ENCODE data around the gene ARMC7.
"Not testable (repeated sequence)": the region's sequence is repeated elsewhere in the genome, so short reads cannot be mapped to it uniquely, and the experiment has no call there.

The ARMC7 gene

GRCh38 chr17:75065562-75066151 is 44.1 kb upstream of the ARMC7 start:
- H3K36me3 ChIP-seq (ENCODE audit: control insufficient read depth, insufficient read depth, low read length): peaks cover 43% of the 10 kb centered on the region
- no peaks in the 10 kb centered on the region for H3K4me1 ChIP-seq (ENCODE audit: control insufficient read depth, insufficient read depth, low read length, poor library complexity, severe bottlenecking)
- DNase-seq: no peak
- H3K27me3 ChIP-seq (replicated peaks; ENCODE audit: control insufficient read depth, insufficient read depth, low read length, poor library complexity, severe bottlenecking): no peaks in the 10 kb centered on the region
- no peaks in the 10 kb centered on the region for H3K9me3 ChIP-seq (ENCODE audit: control insufficient read depth, low read length)
- H3K27ac ChIP-seq (ENCODE audit: insufficient read depth, low read length, poor library complexity, severe bottlenecking): no peak overlapping the region
- H3K4me3 ChIP-seq (ENCODE audit: insufficient read depth, low read depth, low read length, poor library complexity, severe bottlenecking): no peak overlapping the region

- DNase-seq: no peak
- H3K27ac ChIP-seq (ENCODE audit: insufficient read depth, low read length, poor library complexity, severe bottlenecking): peak overlapping the region; percentile 5
These were observed 41.9 kb upstream of the ARMC7 start for GRCh38 chr17:75067856-75068255.

GRCh38 chr17:75068750-75069149 is 41.0 kb upstream of the ARMC7 start:
- H3K27me3 ChIP-seq (replicated peaks; ENCODE audit: control insufficient read depth, insufficient read depth, low read length, poor library complexity, severe bottlenecking): no peaks in the 10 kb centered on the region
- no peak overlapping the region for H3K4me3 ChIP-seq (ENCODE audit: insufficient read depth, low read depth, low read length, poor library complexity, severe bottlenecking)
- H3K27ac ChIP-seq (ENCODE audit: insufficient read depth, low read length, poor library complexity, severe bottlenecking): no peak overlapping the region
- H3K4me1 ChIP-seq (ENCODE audit: control insufficient read depth, insufficient read depth, low read length, poor library complexity, severe bottlenecking): no peaks in the 10 kb centered on the region
- H3K36me3 ChIP-seq (ENCODE audit: control insufficient read depth, insufficient read depth, low read length): peaks cover 15% of the 10 kb centered on the region
- no peaks in the 10 kb centered on the region for H3K9me3 ChIP-seq (ENCODE audit: control insufficient read depth, low read length)
- DNase-seq: no peak

More at GRCh38 chr17:75067856-75068255, 41.9 kb upstream of the ARMC7 start:
- no peaks in the 10 kb centered on the region for H3K27me3 ChIP-seq (replicated peaks; ENCODE audit: control insufficient read depth, insufficient read depth, low read length, poor library complexity, severe bottlenecking)
- no peaks in the 10 kb centered on the region for H3K4me1 ChIP-seq (ENCODE audit: control insufficient read depth, insufficient read depth, low read length, poor library complexity, severe bottlenecking)
- H3K4me3 ChIP-seq (ENCODE audit: insufficient read depth, low read depth, low read length, poor library complexity, severe bottlenecking): no peak overlapping the region
- H3K36me3 ChIP-seq (ENCODE audit: control insufficient read depth, insufficient read depth, low read length): peaks cover 24% of the 10 kb centered on the region
- no peaks in the 10 kb centered on the region for H3K9me3 ChIP-seq (ENCODE audit: control insufficient read depth, low read length)

- Histone ChIP-seq H3K27ac (ENCODE audit: insufficient read depth, low read length, poor library complexity, severe bottlenecking) (no peak overlapping the region), H3K9me3 (ENCODE audit: control insufficient read depth, low read length) (no peaks in the 10 kb centered on the region), H3K27me3 (replicated peaks; ENCODE audit: control insufficient read depth, insufficient read depth, low read length, poor library complexity, severe bottlenecking) (no peaks in the 10 kb centered on the region), H3K4me1 (ENCODE audit: control insufficient read depth, insufficient read depth, low read length, poor library complexity, severe bottlenecking) (no peaks in the 10 kb centered on the region), H3K36me3 (ENCODE audit: control insufficient read depth, insufficient read depth, low read length) (peaks cover 5% of the 10 kb centered on the region), H3K4me3 (ENCODE audit: insufficient read depth, low read depth, low read length, poor library complexity, severe bottlenecking) (no peak overlapping the region)
- DNase-seq: no peak
These were observed 40.0 kb upstream of the ARMC7 start for GRCh38 chr17:75069783-75070182.

DNA sequence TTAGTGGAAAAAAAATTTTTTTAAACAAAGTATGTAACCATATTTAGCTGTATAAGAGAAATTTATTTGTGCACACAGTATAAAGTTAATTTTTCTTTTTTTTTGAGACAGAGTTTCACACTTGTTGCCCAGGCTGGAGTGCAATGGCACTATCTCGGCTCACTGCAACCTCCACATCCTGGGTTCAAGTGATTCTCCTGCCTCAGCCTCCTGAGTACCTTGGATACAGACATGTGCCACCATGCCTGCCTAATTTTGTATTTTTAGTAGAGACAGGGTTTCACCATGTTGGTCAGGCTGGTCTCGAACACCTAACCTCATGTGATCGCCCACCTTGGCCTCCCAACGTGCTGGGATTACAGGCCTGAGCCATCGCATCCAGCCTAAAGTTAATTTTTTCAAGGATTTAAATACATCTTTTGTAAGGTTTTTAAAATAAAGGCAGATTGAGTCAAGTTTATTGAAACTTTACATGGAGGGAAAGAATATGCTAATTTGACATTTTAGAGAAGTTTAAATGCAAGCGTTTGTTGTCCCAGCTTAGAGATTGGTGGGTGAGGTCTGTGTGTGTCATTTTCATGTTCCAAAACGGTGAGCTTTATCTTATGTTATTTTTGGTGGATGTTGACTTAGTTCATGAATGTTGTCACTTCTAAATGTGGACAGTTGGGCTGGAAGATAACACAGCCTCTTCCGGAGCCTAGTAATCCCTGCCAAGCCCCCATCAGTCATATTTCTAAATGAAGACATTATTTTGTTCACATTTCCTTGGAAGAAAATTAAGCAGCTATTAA is 38.1 kb upstream of the ARMC7 start:
- H3K9me3 ChIP-seq (ENCODE audit: control insufficient read depth, low read length); H3K4me3 ChIP-seq (ENCODE audit: insufficient read depth, low read depth, low read length, poor library complexity, severe bottlenecking); H3K36me3 ChIP-seq (ENCODE audit: control insufficient read depth, insufficient read depth, low read length); H3K27ac ChIP-seq (ENCODE audit: insufficient read depth, low read length, poor library complexity, severe bottlenecking); DNase-seq; H3K4me1 ChIP-seq (ENCODE audit: control insufficient read depth, insufficient read depth, low read length, poor library complexity, severe bottlenecking); H3K27me3 ChIP-seq (replicated peaks; ENCODE audit: control insufficient read depth, insufficient read depth, low read length, poor library complexity, severe bottlenecking): not testable (repeated sequence)

DNA sequence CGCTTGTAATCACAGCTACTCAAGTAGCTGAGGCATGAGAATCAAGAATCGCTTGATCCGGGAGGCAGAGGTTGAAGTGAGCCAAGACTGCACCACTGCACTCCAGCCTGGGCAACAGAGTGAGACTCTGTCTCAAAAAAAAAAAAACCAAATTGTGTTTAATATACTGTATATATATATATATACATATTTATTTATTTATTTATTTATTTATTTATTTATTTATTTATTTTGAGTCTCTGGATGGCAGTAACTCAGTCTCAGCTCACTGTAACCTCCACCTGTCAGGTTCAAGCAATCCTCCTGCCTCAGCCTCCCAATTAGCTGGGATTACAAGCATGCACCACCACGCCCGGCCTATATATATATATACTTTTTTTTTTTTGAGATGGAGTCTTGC is 36.9 kb upstream of the ARMC7 start:
- not testable (repeated sequence) for H3K4me1 ChIP-seq (ENCODE audit: control insufficient read depth, insufficient read depth, low read length, poor library complexity, severe bottlenecking); H3K9me3 ChIP-seq (ENCODE audit: control insufficient read depth, low read length); H3K4me3 ChIP-seq (ENCODE audit: insufficient read depth, low read depth, low read length, poor library complexity, severe bottlenecking); H3K36me3 ChIP-seq (ENCODE audit: control insufficient read depth, insufficient read depth, low read length); H3K27me3 ChIP-seq (replicated peaks; ENCODE audit: control insufficient read depth, insufficient read depth, low read length, poor library complexity, severe bottlenecking); H3K27ac ChIP-seq (ENCODE audit: insufficient read depth, low read length, poor library complexity, severe bottlenecking); DNase-seq

DNA sequence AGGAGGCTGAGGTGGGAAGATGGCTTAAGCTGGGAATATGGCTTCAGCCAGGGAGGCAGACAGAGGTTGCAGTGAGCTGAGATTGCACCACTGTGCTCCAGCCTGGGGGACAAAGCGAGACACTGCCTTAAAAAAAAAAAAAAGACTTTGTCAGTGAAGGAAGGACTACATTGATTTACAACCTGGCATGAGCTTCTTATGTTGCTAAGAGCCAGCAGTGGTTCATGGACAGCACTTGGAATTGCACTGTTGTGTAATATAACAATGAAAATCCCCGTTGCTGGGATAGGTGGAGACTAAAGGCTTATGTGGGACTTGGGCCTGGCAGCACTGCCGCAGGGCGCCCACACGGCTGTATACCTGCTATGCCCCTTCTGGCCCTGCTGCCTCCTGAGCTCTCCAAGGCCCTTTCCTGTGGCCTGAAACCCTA is 36.1 kb upstream of the ARMC7 start:
- Histone ChIP-seq H3K4me3 (ENCODE audit: insufficient read depth, low read depth, low read length, poor library complexity, severe bottlenecking) (no peak overlapping the region), H3K27me3 (replicated peaks; ENCODE audit: control insufficient read depth, insufficient read depth, low read length, poor library complexity, severe bottlenecking) (no peaks in the 10 kb centered on the region), H3K27ac (ENCODE audit: insufficient read depth, low read length, poor library complexity, severe bottlenecking) (no peak overlapping the region), H3K9me3 (ENCODE audit: control insufficient read depth, low read length) (no peaks in the 10 kb centered on the region), H3K4me1 (ENCODE audit: control insufficient read depth, insufficient read depth, low read length, poor library complexity, severe bottlenecking) (peaks cover 10% of the 10 kb centered on the region), H3K36me3 (ENCODE audit: control insufficient read depth, insufficient read depth, low read length) (no peaks in the 10 kb centered on the region)
- no peak for DNase-seq

GRCh38 chr17:75074532-75074931 is 35.2 kb upstream of the ARMC7 start:
- Histone ChIP-seq H3K27ac (ENCODE audit: insufficient read depth, low read length, poor library complexity, severe bottlenecking) (no peak overlapping the region), H3K36me3 (ENCODE audit: control insufficient read depth, insufficient read depth, low read length) (no peaks in the 10 kb centered on the region), H3K4me3 (ENCODE audit: insufficient read depth, low read depth, low read length, poor library complexity, severe bottlenecking) (no peak overlapping the region), H3K9me3 (ENCODE audit: control insufficient read depth, low read length) (no peaks in the 10 kb centered on the region), H3K27me3 (replicated peaks; ENCODE audit: control insufficient read depth, insufficient read depth, low read length, poor library complexity, severe bottlenecking) (no peaks in the 10 kb centered on the region), H3K4me1 (ENCODE audit: control insufficient read depth, insufficient read depth, low read length, poor library complexity, severe bottlenecking) (peaks cover 10% of the 10 kb centered on the region)
- no peak for DNase-seq

- Histone ChIP-seq H3K4me3 (ENCODE audit: insufficient read depth, low read depth, low read length, poor library complexity, severe bottlenecking) (no peak overlapping the region), H3K4me1 (ENCODE audit: control insufficient read depth, insufficient read depth, low read length, poor library complexity, severe bottlenecking) (peaks cover 10% of the 10 kb centered on the region), H3K9me3 (ENCODE audit: control insufficient read depth, low read length) (no peaks in the 10 kb centered on the region), H3K27ac (ENCODE audit: insufficient read depth, low read length, poor library complexity, severe bottlenecking) (no peak overlapping the region), H3K36me3 (ENCODE audit: control insufficient read depth, insufficient read depth, low read length) (no peaks in the 10 kb centered on the region), H3K27me3 (replicated peaks; ENCODE audit: control insufficient read depth, insufficient read depth, low read length, poor library complexity, severe bottlenecking) (no peaks in the 10 kb centered on the region)
- no peak for DNase-seq
These were observed 34.0 kb upstream of the ARMC7 start for GRCh38 chr17:75075597-75076336.

DNA sequence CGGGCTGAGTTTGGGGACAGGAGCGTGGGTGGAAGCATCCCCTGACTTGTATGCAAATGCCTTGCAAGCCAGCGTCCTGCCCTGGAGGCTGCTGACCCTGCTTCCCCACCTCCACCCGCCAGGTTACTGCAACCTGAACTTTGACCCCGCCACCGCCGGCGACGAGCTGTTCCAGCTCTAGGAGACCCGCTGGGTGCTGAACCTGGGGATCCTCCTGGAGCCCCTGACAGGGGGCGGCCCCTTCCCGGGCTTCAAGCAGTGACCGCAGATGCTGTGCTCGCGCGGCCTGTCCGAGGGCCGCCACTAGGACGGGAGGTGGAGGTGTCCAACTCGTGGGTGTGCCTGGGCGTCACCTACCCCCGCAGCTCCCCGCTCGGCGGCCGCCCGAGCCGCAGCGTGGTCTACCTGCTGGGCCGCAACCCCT is 32.7 kb upstream of the ARMC7 start:
- Histone ChIP-seq H3K4me1 (ENCODE audit: control insufficient read depth, insufficient read depth, low read length, poor library complexity, severe bottlenecking) (peaks cover 10% of the 10 kb centered on the region), H3K4me3 (ENCODE audit: insufficient read depth, low read depth, low read length, poor library complexity, severe bottlenecking) (peak overlapping the region; percentile 52), H3K27me3 (replicated peaks; ENCODE audit: control insufficient read depth, insufficient read depth, low read length, poor library complexity, severe bottlenecking) (no peaks in the 10 kb centered on the region), H3K27ac (ENCODE audit: insufficient read depth, low read length, poor library complexity, severe bottlenecking) (peak overlapping the region; percentile 32), H3K9me3 (ENCODE audit: control insufficient read depth, low read length) (no peaks in the 10 kb centered on the region), H3K36me3 (ENCODE audit: control insufficient read depth, insufficient read depth, low read length) (no peaks in the 10 kb centered on the region)
- DNase-seq: no peak

All from effector memory CD4-positive, alpha-beta T cell (primary cell).